NT2/D1 (cell line): Measurements from ENCODE around the gene ST6GALNAC2.

ENCODE experiments used
- SUZ12 ChIP-seq: IDR thresholded peaks from 2 replicates; pipeline ENCODE4 v1.6.1; 2011; ENCODE audit not compliant: insufficient read length, insufficient read depth; ENCODE audit errors: extremely low read depth
- YY1 ChIP-seq: IDR thresholded peaks from 2 replicates; pipeline ENCODE4 v1.6.1; 2011; ENCODE audit not compliant: insufficient read length, insufficient read depth
- ZNF274 ChIP-seq: IDR thresholded peaks from 2 replicates; pipeline ENCODE4 v1.6.1; 2011; ENCODE audit warnings: mild to moderate bottlenecking, low read depth, low read length

DNA sequence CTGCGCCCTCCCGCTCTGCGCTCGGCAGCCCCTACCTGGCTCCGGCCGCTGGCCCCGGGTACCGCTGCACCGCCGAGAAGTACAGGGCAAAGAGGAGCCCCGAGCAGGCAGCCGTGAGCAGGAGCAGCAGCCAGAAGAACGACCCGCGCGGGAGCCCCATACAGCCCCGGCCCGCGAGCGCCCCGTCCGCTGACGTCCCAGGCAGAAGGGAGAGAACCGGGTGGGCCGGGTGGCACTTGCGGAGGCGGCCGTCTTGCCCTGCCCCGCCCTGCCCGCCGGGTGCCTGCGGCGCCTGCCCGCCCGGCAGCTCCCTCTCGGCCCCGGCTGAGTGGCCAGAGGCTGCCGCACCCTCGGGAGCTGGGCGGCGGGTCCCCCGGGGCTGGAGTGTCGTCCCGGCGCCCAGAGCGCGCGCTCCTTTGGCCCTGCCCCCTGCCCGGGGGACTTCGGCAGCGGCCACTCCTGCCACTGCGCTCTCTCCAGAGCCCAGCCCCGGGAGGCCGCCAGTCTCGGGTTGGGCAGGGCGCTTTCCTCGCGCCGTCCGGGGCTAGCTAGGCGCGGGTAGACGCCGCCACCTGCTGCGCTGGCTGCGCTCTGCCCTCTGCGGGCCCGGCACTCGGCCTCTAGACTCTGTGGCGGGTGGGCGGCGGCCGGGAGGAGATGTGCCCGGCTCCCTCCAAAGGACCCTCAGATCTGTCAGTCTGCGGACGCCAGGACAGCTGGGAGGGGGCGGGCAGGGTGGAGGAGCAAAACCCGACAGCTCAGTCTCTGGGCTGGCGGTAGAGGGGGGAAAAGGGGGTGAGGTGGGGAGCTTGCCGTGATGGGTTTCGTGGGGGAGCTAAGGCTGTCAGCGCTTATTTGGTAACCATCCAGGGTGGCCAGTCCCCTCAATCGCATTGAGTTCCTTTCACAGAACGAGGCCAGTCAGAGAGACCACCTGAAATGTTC is at the start of gene ST6GALNAC2:
- no peak for TF ChIP-seq ZNF274
- no peak for TF ChIP-seq YY1
- TF ChIP-seq SUZ12: no peak
